Stimulated activated CD4-positive, alpha-beta T cell treated with anti-CD3 and anti-CD28 coated beads, TNF-alpha, amount 100 ng/mL, for 1 hour (primary cell): ENCODE results near the gene RNU7-1.
A peak's percentile ranks its signal among the peaks of the same experiment; 100 is the strongest.
"Not testable (repeated sequence)": the region's sequence is repeated elsewhere in the genome, so short reads cannot be mapped to it uniquely, and the experiment has no call there.

Experiments used
- DNase-seq, 3 donors: peaks; one replicate each; pipeline ENCODE4 v3.0.0-alpha.2; 2020; ENCODE audit warnings: low read depth in 3 of 3, low spot score in 1 of 3

RNU7-1 gene

DNA sequence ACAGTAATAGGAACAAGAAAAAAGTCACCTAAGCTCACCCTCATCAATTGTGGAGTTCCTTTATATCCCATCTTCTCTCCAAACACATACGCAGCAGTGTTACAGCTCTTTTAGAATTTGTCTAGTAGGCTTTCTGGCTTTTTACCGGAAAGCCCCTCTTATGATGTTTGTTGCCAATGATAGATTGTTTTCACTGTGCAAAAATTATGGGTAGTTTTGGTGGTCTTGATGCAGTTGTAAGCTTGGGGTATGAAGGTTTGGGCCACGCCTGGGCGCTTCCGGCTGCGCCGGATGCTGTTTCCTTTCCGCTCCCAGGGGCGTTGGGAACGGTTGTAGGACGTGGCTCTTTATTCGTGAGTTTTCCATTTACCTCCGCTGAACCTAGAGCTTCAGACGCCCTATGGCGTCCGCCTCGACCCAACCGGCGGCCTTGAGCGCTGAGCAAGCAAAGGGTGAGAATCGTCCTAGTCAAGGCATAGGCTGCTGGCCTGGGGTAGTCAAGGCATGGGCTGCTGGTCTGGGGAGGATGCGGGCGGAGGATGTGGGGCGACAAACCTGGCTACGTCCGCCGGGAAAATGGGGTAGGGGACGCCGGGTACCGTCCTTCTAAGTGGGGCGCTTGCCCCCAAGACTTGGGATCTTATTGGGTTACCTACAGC is at the start of gene RNU7-1, which contains the start of gene C12orf57:
TSS of gene RNU7-1 (plus strand) at position 95 of the 659 bp plus-strand sequence.
TSS of gene C12orf57 (plus strand) at position 301 of the 659 bp plus-strand sequence. CDS start at position 401, 100 bp downstream.
- no peak for DNase-seq

DNA sequence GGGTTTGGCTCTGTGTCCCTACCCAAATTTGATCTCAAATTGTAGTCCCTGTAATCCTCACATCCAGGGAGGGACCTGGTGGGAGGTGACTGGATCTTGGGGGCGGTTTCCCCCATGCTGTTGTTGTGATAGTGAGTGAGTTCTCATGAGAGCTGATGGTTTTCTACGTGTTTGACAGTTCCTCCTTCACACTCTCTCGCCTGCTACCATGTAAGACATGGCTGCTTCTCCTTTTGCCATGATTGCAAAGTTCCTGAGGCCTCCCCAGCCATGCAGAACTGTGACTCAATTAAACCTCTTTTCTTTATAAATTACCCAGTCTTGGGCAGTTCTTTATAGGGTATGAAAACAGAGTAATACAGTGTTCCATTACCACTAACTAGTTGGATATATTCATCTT is 49.3 kb upstream of the RNU7-1 start:
- DNase-seq: no peak

DNA sequence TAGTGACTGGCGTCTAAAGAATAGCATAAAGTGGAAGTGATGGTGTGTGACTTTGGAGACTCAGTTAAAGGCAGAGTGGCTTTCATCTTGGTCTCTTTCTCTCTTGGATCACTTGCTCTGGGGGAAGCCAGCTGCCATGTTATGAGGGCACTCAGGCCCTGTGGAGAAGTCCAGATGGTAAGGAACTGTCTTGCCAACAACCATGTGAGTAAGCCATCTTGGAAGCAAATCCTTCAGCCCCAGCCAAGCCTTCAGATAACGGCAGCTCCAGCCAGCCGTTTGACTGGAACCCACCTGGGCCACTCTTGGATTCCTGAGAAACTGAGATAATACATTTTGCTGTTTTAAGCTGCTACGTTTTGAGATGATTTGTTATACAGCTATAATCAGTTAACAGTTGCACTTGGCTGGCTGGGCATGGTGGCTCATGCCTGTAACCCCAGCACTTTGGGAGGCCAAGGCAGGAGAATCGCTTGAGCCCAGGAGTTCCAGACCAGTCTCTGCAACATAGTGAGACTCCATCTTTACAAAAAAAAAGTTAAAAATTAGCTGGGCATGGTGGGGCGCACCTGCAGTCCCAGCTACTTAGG is 46.7 kb upstream of the RNU7-1 start:
- DNase-seq: no peak

DNA sequence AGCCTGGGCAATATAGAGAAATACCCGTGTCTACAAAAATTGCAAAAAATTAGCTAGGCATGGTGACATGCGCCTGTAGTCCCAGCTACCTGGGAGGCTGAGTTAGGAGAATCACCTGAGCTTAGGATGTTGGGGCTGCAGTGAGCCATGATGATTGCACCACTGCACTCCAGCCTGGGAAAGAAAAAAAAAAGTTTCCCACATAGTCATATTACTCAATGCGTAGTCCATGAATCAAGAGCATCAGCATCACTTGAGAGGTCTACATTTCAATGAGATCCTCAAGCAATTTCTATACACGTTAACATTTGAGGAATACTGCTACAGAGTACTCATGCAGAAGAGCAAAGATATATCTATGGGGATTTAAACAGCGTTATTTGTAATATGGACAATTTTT is 44.2 kb upstream of the RNU7-1 start:
- DNase-seq: no peak

DNA sequence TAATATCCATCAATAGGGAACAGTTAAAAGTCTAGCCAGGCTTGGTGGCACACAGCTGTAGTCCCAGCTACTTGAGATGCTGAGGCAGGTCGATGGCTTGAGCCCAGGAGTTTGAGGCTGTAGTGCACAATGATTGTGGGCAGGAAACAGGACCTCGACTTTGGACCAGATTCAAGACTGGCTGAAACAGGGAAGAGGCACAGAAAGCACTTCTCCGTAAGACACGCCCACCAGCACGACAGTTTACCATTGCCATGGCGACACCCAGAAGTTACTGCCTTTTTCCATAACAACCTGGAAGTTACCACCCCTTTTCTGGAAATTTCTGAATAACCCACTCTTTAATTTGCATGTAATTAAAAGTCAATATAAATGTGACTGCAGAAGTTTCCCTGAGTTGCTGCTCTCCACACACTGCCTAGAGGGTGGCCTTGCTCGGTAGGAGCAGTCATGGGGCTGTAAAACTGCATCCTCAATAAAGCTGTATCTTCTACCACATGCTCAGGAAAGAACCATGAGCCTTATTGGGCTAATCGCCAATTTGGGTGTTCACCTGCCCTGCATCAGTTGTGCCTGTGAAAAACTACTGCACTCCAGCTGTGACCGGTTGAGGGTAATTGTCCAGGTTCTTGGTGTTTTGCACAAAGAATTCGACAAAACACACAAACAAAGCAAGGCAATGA is 43.6 kb upstream of the RNU7-1 start:
- DNase-seq: no peak

DNA sequence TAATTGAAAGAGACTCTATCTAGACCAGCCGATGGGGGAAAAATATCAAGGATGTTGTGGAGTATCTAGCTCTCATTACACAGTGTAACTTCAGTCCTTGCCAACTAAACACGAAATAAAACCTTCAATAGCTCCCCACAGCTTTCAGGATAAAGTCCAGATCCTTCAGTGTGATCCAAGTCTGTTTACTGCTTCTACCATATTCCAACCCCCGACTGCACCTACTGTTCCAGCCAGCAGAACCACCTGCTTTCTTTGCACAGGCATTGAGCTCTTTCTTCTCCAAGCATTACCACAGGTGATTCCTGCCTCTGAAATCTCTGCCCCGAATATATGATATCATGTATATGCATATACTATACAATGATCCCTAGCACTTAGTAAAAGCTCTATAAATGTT is 41.2 kb upstream of the RNU7-1 start:
- no peak for DNase-seq

DNA sequence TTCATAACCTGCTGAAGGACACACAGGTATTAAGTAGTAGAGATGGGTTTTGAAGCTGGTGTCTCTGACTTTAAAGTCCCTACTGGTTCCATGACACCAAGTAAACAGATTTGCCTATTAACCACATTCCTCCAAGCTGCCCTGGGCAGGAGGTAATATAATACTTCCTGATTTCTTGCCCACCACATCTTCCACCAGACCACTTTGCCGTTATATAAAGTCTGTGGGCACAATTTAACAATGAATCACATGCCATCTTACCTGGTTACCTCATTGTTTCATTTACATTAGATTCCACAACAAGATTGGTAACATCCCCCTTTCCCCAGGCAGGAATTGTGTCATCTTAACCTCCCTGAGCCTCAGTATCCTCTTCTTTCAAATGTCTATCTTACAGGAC is 39.9 kb upstream of the RNU7-1 start:
- DNase-seq: no peak

DNA sequence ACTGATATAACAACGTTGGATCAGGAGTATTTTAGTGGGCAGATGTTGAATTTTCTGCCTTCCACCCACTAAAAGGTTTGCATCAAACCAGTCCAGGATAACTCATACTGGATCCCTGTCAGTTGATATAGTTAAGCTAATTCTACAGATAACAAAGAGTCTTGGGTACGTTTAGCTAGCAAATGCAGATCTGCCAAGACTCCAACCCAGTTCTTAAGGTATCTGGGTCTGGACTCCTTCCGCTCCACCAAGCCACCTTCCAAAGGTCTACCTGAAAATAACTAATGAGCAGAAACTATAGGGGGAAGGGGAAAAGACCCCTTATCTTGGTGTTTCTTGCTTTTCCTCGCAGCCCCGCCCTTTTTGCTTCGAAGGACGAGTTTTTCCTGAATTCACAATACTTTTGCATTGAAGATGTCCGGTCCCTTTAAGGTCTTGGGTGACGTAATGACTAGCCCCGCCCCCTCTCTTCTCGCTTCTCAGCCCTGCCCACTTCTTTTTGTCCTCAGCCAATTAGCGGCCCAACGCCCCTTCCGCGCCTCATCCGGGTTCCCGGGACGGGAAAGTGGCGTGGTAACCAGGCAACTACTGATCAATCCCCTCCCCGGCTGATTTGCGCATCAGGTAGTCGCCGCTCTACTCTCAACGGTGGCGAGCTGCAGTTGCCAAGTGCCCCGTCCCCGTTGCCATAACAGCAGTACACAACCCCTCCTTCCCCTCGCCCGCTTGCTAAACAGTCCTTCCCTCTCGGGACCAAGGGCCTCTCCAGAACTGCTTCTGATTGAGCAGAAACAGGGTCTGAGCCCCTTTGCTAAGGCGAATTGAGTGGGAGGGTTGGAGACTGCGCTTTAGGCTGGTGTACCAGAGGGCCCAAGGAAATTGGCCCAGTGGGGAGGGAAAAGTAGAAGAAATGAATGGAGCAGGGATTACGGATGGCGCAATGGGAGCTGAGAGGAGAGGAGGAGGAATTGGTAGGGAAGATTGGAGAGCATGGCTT is 39.0 kb upstream of the RNU7-1 start, which contains the start of gene LRRC23:
TSS of gene LRRC23 (plus strand) at position 543 of the 997 bp plus-strand sequence. CDS start 812 bp downstream, outside the sequence.
- DNase-seq: peak; percentile 90 to 93 (median 92)

DNA sequence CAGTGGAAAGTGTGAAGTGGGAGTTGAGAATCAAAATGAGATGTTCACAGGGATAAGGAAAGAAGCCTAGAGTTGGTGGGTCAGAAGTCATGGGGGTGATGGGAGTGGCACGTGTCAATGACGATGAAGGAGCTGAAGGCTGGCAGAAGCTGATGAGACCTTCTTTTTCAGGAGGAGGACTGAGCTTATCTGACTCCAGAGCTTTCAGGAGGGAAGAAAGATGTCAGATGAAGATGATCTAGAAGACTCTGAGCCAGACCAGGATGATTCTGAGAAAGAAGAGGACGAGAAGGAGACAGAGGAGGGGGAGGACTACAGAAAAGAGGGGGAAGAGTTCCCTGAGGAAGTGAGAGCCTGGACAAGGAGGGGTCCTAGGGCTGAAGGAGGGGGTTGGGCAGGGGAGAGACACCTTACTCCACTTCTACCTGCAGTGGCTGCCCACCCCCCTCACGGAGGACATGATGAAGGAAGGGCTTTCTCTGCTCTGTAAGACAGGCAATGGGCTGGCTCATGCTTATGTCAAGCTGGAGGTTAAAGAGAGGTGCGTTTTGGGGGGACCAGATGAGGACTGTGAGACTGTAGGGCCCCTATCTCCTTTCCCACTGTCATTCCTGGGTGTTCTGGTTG is 38.1 kb upstream of the RNU7-1 start:
- no peak for DNase-seq

DNA sequence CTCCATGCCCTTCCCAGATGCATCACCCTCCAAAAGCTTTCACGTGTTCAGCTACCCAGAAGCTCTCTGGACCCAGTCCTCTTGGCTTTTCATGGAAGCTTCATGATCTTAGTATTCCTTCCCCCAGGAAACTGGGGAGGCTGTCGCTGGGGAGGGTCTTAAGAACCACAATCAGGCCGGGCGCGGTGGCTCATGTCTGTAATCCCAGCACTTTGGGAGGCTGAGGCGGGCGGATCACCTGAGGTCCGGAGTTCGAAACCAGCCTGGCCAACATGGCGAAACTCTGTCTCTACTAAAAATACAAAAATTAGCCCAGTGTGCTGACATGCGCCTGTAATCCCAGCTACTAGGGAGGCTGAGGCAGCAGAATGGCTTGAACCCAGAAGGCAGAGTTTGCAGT is 35.5 kb upstream of the RNU7-1 start:
- not testable (repeated sequence) for DNase-seq

DNA sequence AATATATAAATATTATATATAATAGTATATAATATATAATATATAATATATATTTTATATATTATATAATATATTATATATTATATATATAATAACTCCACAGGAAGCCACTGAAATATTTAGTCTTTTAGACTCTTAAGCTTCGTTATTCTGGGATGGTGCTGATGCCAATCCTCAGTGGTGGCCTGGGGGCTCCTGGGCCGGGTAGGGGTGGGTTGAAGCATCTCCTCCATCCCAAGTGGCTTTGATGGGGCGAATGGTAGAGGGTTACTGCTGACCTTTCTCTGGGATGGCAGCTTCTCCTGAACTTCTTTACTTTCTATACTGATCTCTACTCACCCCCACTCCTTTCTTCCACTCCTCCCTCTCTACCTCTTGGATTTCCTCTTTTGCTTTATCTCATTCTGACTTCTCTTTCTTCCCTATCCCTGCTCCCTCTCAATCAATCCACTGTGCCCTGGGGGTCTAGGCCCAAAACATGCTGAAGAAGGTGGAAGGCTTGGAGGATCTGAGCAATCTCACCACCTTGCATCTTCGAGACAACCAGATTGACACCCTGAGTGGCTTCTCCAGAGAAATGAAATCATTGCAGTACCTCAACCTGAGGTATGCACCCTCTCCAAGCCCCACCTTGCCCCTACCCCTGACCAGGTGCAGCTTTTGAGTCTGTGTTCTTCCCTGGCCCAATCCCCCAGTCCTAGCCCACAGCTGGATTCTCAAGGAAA is 34.0 kb upstream of the RNU7-1 start:
- DNase-seq: no peak

DNA sequence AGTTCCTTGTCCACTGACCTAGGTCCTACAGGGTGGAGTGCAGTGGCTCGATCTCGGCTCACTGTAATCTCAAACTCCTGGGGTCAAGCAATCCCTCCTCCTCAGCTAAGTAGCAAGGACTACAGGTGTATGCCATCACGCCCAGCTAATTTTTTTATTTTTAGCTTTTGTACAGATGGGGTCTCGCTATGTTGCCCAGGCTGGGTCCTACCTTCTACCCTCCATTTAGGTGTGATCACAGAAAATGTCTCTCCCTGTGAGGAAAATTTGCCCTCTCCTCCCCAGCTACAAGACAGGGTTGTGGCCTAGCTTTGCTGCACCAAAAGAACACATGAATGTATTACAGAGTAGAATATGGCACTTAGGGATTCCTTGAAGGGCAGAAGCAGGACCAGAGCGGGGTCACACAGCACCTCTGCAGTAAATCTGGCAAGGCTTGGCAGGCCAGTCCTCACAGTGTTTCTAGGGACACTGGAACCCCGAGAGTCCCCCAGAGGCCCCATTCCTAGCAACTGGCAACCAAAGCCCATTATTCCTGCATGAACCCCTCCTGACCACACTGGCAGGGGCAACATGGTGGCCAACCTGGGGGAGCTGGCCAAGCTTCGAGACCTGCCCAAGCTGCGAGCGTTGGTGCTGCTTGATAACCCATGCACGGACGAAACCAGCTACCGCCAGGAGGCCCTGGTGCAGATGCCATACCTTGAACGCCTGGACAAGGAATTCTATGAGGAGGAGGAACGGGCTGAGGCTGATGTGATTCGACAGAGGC is 31.3 kb upstream of the RNU7-1 start:
- no peak for DNase-seq

DNA sequence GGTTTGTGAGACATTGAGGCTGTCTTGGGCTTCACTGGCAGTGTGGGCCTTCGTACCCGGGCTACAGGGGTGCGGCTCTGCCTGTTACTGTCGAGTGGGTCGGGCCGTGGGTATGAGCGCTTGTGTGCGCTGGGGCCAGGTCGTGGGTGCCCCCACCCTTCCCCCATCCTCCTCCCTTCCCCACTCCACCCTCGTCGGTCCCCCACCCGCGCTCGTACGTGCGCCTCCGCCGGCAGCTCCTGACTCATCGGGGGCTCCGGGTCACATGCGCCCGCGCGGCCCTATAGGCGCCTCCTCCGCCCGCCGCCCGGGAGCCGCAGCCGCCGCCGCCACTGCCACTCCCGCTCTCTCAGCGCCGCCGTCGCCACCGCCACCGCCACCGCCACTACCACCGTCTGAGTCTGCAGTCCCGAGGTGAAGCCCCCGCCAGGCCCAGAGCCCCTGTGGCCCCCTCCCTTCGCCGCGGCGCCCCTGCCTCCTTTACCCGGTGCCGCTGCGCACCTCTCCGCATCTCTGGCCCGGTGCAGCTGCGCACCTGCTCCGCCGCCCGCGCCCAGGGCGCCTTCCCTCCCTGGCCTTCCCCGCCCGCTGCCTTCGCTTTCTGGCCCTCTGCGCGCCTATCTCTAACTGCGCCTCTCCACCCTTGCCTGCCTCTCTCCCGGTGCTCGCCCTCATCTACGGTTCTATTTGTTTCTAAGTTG is 29.2 kb upstream of the RNU7-1 start, which contains the start of gene ENO2:
TSS of gene ENO2 (plus strand) at position 335 of the 701 bp plus-strand sequence. CDS start 1,253 bp downstream, outside the sequence.
- peak; percentile 66 to 73 (median 67) for DNase-seq

DNA sequence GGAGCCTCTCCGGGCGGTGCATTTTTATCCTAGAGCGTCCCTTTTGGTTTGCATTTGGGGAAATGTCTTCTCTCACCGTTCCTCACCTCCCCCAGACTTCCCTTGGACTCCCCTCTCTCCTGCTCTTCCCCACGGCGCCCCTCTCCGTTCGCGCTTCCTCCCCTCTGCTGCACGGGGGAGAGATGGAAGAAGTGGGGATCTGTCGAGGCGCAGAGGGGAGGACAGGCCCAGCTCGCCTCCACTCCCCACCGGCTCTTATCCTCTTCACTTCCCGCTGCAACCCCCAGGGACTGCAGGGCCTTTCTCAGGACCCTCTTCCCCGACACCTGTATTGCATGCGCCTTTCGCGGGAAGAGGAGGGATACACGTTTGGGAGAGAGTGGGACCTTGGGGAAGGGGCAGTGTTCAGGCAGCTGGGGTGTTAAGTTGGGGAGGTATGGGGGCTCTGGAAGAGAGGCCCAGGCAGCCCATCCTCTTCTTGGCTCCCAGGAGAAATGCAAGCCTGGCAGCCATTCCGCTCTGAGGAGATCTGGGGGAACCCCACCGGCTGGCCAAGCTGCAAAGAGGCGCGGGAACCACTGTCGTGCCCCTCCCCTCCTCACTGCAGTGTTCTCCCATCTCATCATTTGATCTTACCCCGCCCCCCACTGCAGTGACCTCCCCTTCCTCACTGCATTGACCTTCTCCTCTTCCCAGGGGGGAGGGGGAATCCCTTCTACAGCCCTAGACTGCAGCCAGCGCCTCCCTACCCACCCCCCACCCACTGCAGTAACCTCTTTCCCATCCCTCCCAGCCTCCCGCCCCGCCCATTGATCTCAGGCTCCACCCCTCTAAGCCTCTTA is 28.4 kb upstream of the RNU7-1 start:
- no peak for DNase-seq

DNA sequence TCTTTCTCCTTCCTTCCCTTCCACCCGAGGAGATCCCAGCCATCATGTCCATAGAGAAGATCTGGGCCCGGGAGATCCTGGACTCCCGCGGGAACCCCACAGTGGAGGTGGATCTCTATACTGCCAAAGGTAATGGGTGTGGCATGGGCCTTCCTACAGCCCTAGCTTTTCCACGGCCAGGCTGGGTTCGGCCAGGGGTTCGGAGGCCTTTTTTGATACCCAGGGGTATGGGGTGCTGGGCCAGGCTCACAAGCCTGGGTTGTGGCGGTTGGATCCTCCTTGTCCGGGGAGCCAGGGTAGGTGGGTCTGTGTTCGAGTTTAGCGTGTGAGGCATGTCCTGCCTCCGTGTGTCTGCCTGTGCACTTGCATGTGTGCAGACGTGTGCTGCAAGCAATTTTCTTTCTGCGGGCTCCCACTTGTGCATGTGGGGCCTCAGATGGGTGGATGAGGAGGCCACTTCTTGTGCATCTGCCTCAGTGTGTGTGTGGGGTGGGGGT is 27.8 kb upstream of the RNU7-1 start:
- no peak for DNase-seq

DNA sequence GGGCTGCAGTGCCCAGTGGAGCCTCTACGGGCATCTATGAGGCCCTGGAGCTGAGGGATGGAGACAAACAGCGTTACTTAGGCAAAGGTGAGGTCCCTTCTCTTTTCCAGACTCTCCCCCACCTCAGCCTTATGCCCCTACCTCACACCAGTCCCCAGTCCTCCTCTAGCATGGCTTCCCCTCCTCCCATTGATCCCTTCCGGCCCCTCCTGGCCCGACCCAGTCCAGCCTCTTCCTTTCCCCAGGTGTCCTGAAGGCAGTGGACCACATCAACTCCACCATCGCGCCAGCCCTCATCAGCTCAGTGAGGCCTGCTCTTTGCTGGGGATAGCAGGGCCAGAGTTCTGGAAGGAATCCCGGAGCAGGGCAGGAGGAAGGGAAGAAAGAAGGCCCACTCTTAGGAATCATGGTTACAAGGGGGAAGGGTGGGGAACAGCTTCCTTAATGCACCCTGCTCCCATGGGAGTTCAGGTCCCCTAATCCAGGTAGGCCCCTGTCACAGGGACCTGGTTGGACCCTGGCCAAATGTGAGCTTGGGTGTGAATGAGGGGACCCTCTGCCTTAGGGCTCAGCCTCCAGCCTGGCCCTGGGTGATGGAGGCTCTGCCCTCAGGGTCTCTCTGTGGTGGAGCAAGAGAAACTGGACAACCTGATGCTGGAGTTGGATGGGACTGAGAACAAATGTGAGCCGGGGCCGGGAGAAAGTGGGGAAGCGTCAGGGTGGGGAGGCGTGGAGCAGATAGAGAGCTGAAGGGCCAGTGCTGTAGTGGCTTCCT is 27.0 kb upstream of the RNU7-1 start:
- DNase-seq: no peak
